GM19099 (cell line): ENCODE results near the gene NEK1.

Experiments used
- POLR2A ChIP-seq: IDR thresholded peaks from 3 replicates; pipeline ENCODE4 v1.6.1; 2011; ENCODE audit warnings: low read depth; ENCODE audit not compliant: insufficient read length; ENCODE audit errors: extremely low read depth

The NEK1 gene

GRCh38 chr4:169485791-169486742, 126.3 kb downstream of the NEK1 start:
- TF ChIP-seq POLR2A = no peak

GRCh38 chr4:169485086-169485485, 127.3 kb downstream of the NEK1 start:
- TF ChIP-seq POLR2A = no peak

- no peak for TF ChIP-seq POLR2A
Measured at GRCh38 chr4:169484485-169484884, 127.9 kb downstream of the NEK1 start.

GRCh38 chr4:169464080-169464479, 148.3 kb downstream of the NEK1 start:
- TF ChIP-seq POLR2A = no peak

- TF ChIP-seq POLR2A = no peak
Measured at GRCh38 chr4:169460081-169460480, 152.3 kb downstream of the NEK1 start.

- no peak for TF ChIP-seq POLR2A
Measured at GRCh38 chr4:169458575-169458974, 153.8 kb downstream of the NEK1 start.

- TF ChIP-seq POLR2A = no peak
Measured at GRCh38 chr4:169446824-169447223, 165.6 kb downstream of the NEK1 start.

- TF ChIP-seq POLR2A = no peak
Measured at GRCh38 chr4:169443748-169444147, 168.6 kb downstream of the NEK1 start.

GRCh38 chr4:169440446-169440845, 171.9 kb downstream of the NEK1 start:
- TF ChIP-seq POLR2A = no peak

- no peak for TF ChIP-seq POLR2A
Measured at GRCh38 chr4:169439244-169439643, 173.1 kb downstream of the NEK1 start.

- TF ChIP-seq POLR2A = no peak
Measured at GRCh38 chr4:169438057-169438480, 174.3 kb downstream of the NEK1 start.

- TF ChIP-seq POLR2A = peak; percentile 53
Measured at GRCh38 chr4:169437299-169438047, 174.9 kb downstream of the NEK1 start.

GRCh38 chr4:169436734-169437133, 175.6 kb downstream of the NEK1 start:
- no peak for TF ChIP-seq POLR2A

- TF ChIP-seq POLR2A = no peak
Measured at GRCh38 chr4:169428376-169428775, 184.0 kb downstream of the NEK1 start.

- no peak for TF ChIP-seq POLR2A
Measured at GRCh38 chr4:169420291-169420690, 192.1 kb downstream of the NEK1 start.

- no peak for TF ChIP-seq POLR2A
Measured at GRCh38 chr4:169418846-169419245, 193.5 kb downstream of the NEK1 start.

- no peak for TF ChIP-seq POLR2A
Measured at GRCh38 chr4:169417629-169418282, 194.6 kb downstream of the NEK1 start.
